PC-9 (cell line): ENCODE measurements around the gene FAM110C. TPM values are rescaled to one million over a fixed set of nuclear protein-coding genes. Genes with fewer than 3 reads are reported as not detected.
"Not testable (repeated sequence)": the region's sequence is repeated elsewhere in the genome, so short reads cannot be mapped to it uniquely, and the experiment has no call there.

Experiments used
- BruUV-seq: library from RNA; stranded (reverse); fragments of 400-500 nt; replicated peaks from 2 replicates; lab custom pipeline; 2021; lab: Mats Ljungman, UMichigan
- CTCF ChIA-PET: fragments of 300-600 bp; sonication (Branson Sonifier 250); formaldehyde crosslinking; loops from one replicate; lab custom pipeline; 2022; ENCODE audit warnings: antibody characterized with exemption; lab: Charles Lee
- POLR2A ChIA-PET: fragments of 300-600 bp; sonication (Branson Sonifier 250); formaldehyde crosslinking; loops from one replicate; lab custom pipeline; 2022; ENCODE audit warnings: antibody characterized with exemption; ENCODE audit not compliant: unreplicated experiment; lab: Charles Lee
- DNase-seq, 2 experiments: peaks; one replicate each; pipeline versions ENCODE4 v3.0.0 to v3.0.0-alpha.2; 2015 to 2022; ENCODE audit warnings: mixed read lengths in 1 of 2
- H2AFZ ChIP-seq: fragments of 200-600 bp; sonication (generic); 2 replicates; pipeline ENCODE4 v1.8.1; 2017; ENCODE audit warnings: antibody characterized with exemption
- H3F3A ChIP-seq: fragments of 200-600 bp; sonication (generic); 2 replicates; pipeline ENCODE4 v1.8.1; 2017; ENCODE audit warnings: antibody characterized with exemption, mild to moderate bottlenecking, low read depth; ENCODE audit not compliant: insufficient read depth
- H3K27ac ChIP-seq: fragments of 200-600 bp; sonication (generic); 2 replicates; pipeline ENCODE4 v1.6.1; 2016; ENCODE audit warnings: mixed run types
- H3K27me3 ChIP-seq: fragments of 200-600 bp; sonication (generic); 2 replicates; pipeline ENCODE4 v1.6.1; 2016; ENCODE audit warnings: low read depth, mixed run types; ENCODE audit not compliant: insufficient read depth
- H3K36me3 ChIP-seq: fragments of 200-600 bp; sonication (generic); 2 replicates; pipeline ENCODE4 v1.6.1; 2016; ENCODE audit warnings: low read depth, mixed run types
- H3K4me1 ChIP-seq: fragments of 200-600 bp; sonication (generic); replicated peaks from 2 replicates; pipeline ENCODE4 v1.6.1; 2016; ENCODE audit warnings: mixed run types; ENCODE audit not compliant: insufficient read depth
- H3K4me2 ChIP-seq: fragments of 200-600 bp; sonication (generic); 2 replicates; pipeline ENCODE4 v1.6.1; 2017; ENCODE audit warnings: mixed run types
- H3K4me3 ChIP-seq: fragments of 200-600 bp; sonication (generic); 2 replicates; pipeline ENCODE4 v1.6.1; 2016; ENCODE audit warnings: mixed run types
- H3K79me2 ChIP-seq: fragments of 200-600 bp; sonication (generic); 2 replicates; pipeline ENCODE4 v1.6.1; 2017; ENCODE audit warnings: low read depth, mixed run types
- H3K9me2 ChIP-seq: fragments of 200-600 bp; sonication (generic); 2 replicates; pipeline ENCODE4 v1.8.1; 2017; ENCODE audit warnings: mild to moderate bottlenecking; ENCODE audit not compliant: insufficient read depth
- H3K9me3 ChIP-seq: fragments of 200-600 bp; sonication (generic); 2 replicates; pipeline ENCODE4 v1.8.1; 2016; ENCODE audit warnings: low read depth; ENCODE audit not compliant: insufficient read depth
- H4K20me1 ChIP-seq: fragments of 200-600 bp; sonication (generic); 2 replicates; pipeline ENCODE4 v1.8.1; 2017; ENCODE audit not compliant: insufficient read depth
- CTCF ChIP-seq: fragments of 200-600 bp; sonication (generic); conservative IDR thresholded peaks from 2 replicates; pipeline ENCODE4 v1.6.1; 2017; ENCODE audit warnings: mixed run types, antibody characterized with exemption, mild to moderate bottlenecking, moderate library complexity
- EZH2 ChIP-seq: fragments of 200-600 bp; sonication (generic); IDR thresholded peaks from 2 replicates; pipeline ENCODE4 v1.8.0; 2017; ENCODE audit warnings: antibody characterized with exemption, low read depth
- intact Hi-C: fragments of 100-400 bp; cut with micrococcal nuclease; formaldehyde crosslinking; loops from one replicate; pipeline ENCODE4 v1.10.0; 2022; ENCODE audit not compliant: unreplicated experiment
- total RNA-seq: library from RNA; stranded (reverse); gene quantifications from 2 replicates; pipeline ENCODE4 v1.2.3, GENCODE V29; 2021

Gene FAM110C
- total RNA-seq, 1 experiment from 2014 or later = 20.8 TPM

DNA sequence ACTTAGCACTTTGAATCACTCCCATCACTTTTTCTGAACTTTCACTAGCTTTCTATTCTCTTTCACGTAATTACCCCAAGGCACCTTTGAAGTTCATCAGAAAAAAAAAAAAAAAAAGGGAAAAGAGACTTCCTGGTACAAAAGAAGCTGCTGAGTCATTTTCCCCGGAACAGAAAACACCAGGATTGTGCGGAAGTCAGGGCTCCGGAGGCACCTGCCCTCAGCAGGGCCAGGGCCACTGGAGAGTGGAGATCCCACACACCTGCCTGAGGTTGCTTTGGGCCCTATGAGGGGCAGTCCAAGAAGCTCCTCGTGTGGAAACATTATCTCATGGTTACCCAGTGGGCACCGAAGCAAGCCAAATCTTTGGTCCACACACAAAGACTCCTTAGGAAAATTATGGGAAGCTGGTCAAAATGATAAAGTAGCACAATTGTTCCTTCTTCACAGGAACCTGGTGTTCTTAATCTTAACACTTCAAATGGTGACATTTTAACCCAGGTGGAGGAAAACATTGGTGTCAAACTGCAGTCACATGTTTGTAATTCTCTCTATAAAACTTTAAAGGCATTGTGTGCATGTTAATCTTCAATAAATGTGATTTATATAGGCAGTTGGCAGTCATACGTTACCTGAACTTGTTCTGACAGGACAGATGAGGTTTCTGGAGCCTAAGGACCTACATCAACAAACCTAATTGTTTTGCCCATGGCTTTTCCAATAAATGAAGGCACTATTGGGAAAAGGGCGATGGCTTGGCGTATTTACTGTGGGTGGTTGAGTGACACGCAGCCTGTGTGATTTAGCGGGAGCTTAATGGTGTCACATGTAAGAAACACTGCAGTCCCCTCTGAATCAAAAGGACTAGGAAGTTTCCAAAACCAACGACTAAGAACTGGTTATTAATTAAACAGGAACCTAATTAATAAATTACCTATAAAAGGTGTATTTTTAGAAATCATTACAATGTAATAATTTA is 23.4 kb upstream of the FAM110C start:
- intact Hi-C loops = loop anchor here (2.0 kb wide), 1 partner anchor 23 kb away; the partner anchor contains the start of gene FAM110C
- Histone ChIP-seq H3K4me1 (peaks cover 28% of the 10 kb centered on the region), H4K20me1 (no peaks in the 10 kb centered on the region), H3K9me3 (no peaks in the 10 kb centered on the region), H3K27ac (peak overlapping the region; percentile 61), H3K36me3 (no peaks in the 10 kb centered on the region), H2AFZ (peak overlapping the region; percentile 74), H3K4me3 (no peak overlapping the region), H3K9me2 (no peaks in the 10 kb centered on the region), H3F3A (peaks cover 12% of the 10 kb centered on the region; the same call in 1 of the 2 replicates), H3K79me2 (no peaks in the 10 kb centered on the region), H3K4me2 (peak overlapping the region; percentile 20; the same call in 1 of the 2 replicates), H3K27me3 (no peaks in the 10 kb centered on the region)
- ChIA-PET CTCF (interaction anchor here (0.6 to 0.7 kb wide), 3 partner anchors 10 to 41 kb away, joined by 3 to 6 read pairs (median 6); no protein-coding TSS in a partner anchor), POLR2A (interaction anchor here (0.6 to 0.7 kb wide), 4 partner anchors 23 to 107 kb away, joined by 4 to 31 read pairs (median 16); no protein-coding TSS in a partner anchor)
- DNase-seq = peak; percentile 48 to 68
- TF ChIP-seq EZH2 (no peak), CTCF (no peak)
- TSS peak; percentile 90 for BruUV-seq

- H2AFZ ChIP-seq, H3K4me2 ChIP-seq, BruUV-seq, H3K79me2 ChIP-seq, H3K4me3 ChIP-seq, H4K20me1 ChIP-seq, H3K36me3 ChIP-seq, H3K27me3 ChIP-seq, H3K9me3 ChIP-seq, H3K9me2 ChIP-seq, DNase-seq: not testable (repeated sequence)
- ChIA-PET POLR2A (interaction anchor here (0.6 to 0.7 kb wide), 3 partner anchors 22 to 47 kb away, joined by 4 to 20 read pairs (median 13); no protein-coding TSS in a partner anchor), CTCF (interaction anchor here (0.6 to 0.7 kb wide), 3 partner anchors 12 to 40 kb away, joined by 3 to 6 read pairs (median 6); no protein-coding TSS in a partner anchor)
- peaks cover 12% of the 10 kb centered on the region; the same call in 1 of the 2 replicates for H3F3A ChIP-seq
- H3K27ac ChIP-seq = peak overlapping the region; percentile 61
- intact Hi-C loops = loop anchor here (2.0 kb wide), 1 partner anchor 22 kb away; the partner anchor contains the start of gene FAM110C
- H3K4me1 ChIP-seq = peaks cover 28% of the 10 kb centered on the region
These were observed 22.3 kb upstream of the FAM110C start for GRCh38 chr2:68637-69036.

DNA sequence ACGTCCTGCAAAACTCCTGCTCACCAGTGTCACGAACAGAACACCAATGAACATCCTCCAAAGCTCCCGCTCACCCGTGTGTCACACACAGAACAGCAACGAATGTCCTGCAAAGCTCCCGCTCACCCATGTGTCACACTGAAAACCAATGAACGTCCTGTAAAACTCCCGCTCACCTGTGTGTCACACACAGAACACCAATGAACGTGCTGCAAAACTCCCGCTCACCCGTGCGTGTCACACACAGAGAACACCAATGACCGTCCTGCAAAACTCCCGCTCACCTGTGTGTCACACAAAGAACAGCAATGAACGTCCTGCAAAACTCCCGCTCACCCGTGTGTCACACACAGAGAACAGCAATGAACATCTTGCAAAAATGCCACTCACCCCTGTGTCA is 20.5 kb upstream of the FAM110C start:
- no peak for TF ChIP-seq CTCF
- Histone ChIP-seq H3K4me3 (no peak overlapping the region), H3F3A (peaks cover 10% of the 10 kb centered on the region; the same call in 1 of the 2 replicates), H4K20me1 (no peaks in the 10 kb centered on the region), H3K9me3 (no peaks in the 10 kb centered on the region), H3K79me2 (no peaks in the 10 kb centered on the region), H3K27me3 (no peaks in the 10 kb centered on the region), H3K4me2 (no peak overlapping the region), H3K36me3 (no peaks in the 10 kb centered on the region), H3K9me2 (no peaks in the 10 kb centered on the region), H3K4me1 (peaks cover 24% of the 10 kb centered on the region), H2AFZ (no peak overlapping the region), H3K27ac (no peak overlapping the region)
- intact Hi-C loops = no loop called here
- no peak for DNase-seq
- ChIA-PET CTCF (no interaction called here), POLR2A (no interaction called here)
- BruUV-seq = no TSS peak
